Measurements from ENCODE around the gene C17orf100.
A peak's percentile ranks its signal among the peaks of the same experiment; 100 is the strongest.
"Not testable (repeated sequence)": the region's sequence is repeated elsewhere in the genome, so short reads cannot be mapped to it uniquely, and the experiment has no call there.

Gene C17orf100

DNA sequence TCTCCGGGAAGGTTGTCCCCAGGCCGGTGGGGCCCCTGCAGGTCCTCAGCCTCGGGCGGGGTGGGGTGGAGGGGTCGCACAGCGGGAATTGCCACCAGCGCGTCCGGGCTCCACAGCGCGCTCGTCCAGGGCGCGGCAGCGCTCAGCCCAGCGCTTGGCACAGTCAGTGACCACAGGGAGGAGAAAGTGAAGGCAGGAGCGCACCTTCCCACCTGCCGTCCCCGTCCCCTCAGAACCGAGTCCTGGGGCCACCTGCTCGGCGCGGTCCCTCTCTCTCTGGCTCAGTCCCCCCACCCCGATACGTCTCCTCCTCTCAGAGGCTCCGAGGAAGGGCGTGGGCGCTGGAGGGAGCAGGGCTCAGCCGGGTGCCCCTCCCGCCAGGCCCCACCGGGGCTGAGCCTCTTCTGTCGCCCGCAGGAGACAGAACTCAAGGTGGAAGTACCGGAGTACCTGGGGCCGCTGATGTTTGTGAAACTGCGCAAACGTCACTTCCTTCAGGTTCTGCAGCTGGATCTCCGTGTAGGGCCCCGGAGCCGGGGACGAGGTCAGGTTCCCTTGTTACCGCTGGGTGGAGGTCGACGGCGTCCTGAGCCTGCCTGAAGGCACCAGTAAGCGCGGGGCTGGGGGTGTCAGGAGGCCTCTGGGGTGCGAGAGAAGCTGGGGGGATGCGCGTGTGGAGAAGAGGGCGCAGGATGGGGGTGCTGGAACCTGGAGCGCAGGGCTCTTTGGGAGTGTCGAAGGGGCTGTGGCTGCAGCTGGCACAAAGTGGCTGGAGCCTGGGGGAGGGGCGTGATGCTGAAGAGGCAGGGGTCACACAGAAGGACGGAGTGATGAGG, 5.5 kb downstream of the C17orf100 start:
- not testable (repeated sequence) for H3K9me3 Mint-ChIP-seq, H3K27me3 Mint-ChIP-seq
- peak; percentile 84 for ATAC-seq
- peaks cover 11% of the 10 kb centered on the region for H3K36me3 Mint-ChIP-seq
- H3K4me1 Mint-ChIP-seq, result peaks cover 65% of the 10 kb centered on the region
- H3K27ac Mint-ChIP-seq, result peak overlapping the region; percentile 89
- H3K4me3 Mint-ChIP-seq, result peak overlapping the region; percentile 96

GRCh38 chr17:6657633-6658287, 6.2 kb downstream of the C17orf100 start:
- H3K4me3 Mint-ChIP-seq, result peak overlapping the region; percentile 96
- no peak for ATAC-seq
- peak overlapping the region; percentile 89 for H3K27ac Mint-ChIP-seq

GRCh38 chr17:6658411-6658810, 6.8 kb downstream of the C17orf100 start:
- H3K27ac Mint-ChIP-seq, result peak overlapping the region; percentile 89
- not testable (repeated sequence) for H3K9me3 Mint-ChIP-seq, ATAC-seq, H3K27me3 Mint-ChIP-seq
- peaks cover 13% of the 10 kb centered on the region for H3K36me3 Mint-ChIP-seq
- H3K4me1 Mint-ChIP-seq, result peaks cover 63% of the 10 kb centered on the region
- peak overlapping the region; percentile 13 for H3K4me3 Mint-ChIP-seq

More at GRCh38 chr17:6657633-6658287, 6.2 kb downstream of the C17orf100 start:
- H3K27me3 Mint-ChIP-seq, result no peaks in the 10 kb centered on the region
- H3K36me3 Mint-ChIP-seq, result peaks cover 13% of the 10 kb centered on the region
- H3K9me3 Mint-ChIP-seq, result no peaks in the 10 kb centered on the region
- peaks cover 68% of the 10 kb centered on the region for H3K4me1 Mint-ChIP-seq

- no peaks in the 10 kb centered on the region for H3K9me3 Mint-ChIP-seq
- no peak for ATAC-seq
- H3K27ac Mint-ChIP-seq, result peak overlapping the region; percentile 59
- H3K36me3 Mint-ChIP-seq, result peaks cover 10% of the 10 kb centered on the region
- H3K4me1 Mint-ChIP-seq, result peaks cover 52% of the 10 kb centered on the region
- no peaks in the 10 kb centered on the region for H3K27me3 Mint-ChIP-seq
- peak overlapping the region; percentile 59 for H3K4me3 Mint-ChIP-seq
These were observed 8.5 kb downstream of the C17orf100 start for GRCh38 chr17:6660101-6660500.

- H3K36me3 Mint-ChIP-seq, result peaks cover 10% of the 10 kb centered on the region
- no peaks in the 10 kb centered on the region for H3K9me3 Mint-ChIP-seq
- peak overlapping the region; percentile 59 for H3K27ac Mint-ChIP-seq
- H3K4me3 Mint-ChIP-seq, result peak overlapping the region; percentile 58
- ATAC-seq, result peak; percentile 94
- H3K27me3 Mint-ChIP-seq, result no peaks in the 10 kb centered on the region
- H3K4me1 Mint-ChIP-seq, result peaks cover 52% of the 10 kb centered on the region
These were observed 9.4 kb downstream of the C17orf100 start for GRCh38 chr17:6660805-6661463.

DNA sequence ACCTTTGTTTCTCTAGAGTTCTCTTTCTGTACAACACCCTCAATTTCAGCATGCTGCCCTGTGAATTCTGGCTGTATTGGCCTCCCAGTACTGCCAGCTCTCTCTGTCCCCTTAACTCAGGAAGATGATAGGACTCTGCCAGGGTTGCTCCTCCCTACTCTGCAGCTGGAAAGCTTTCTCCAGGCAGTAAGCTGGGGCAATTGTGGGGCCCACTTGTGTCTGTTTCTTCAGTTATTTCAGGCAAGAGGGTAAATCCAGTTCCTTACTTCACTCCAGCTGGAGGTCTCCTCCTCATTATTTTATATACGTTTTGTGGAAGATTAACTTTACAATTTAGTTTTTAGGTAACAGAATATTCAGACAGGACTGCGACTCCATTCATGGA, 9.9 kb downstream of the C17orf100 start:
- Mint-ChIP-seq H3K27me3 (no peaks in the 10 kb centered on the region), H3K36me3 (peaks cover 10% of the 10 kb centered on the region), H3K4me3 (peak overlapping the region; percentile 58), H3K27ac (peak overlapping the region; percentile 59), H3K4me1 (peaks cover 52% of the 10 kb centered on the region), H3K9me3 (no peaks in the 10 kb centered on the region)
- no peak for ATAC-seq

- not testable (repeated sequence) for ATAC-seq, H3K27me3 Mint-ChIP-seq, H3K4me3 Mint-ChIP-seq
These were observed 11.6 kb downstream of the C17orf100 start for GRCh38 chr17:6663200-6663599.

DNA sequence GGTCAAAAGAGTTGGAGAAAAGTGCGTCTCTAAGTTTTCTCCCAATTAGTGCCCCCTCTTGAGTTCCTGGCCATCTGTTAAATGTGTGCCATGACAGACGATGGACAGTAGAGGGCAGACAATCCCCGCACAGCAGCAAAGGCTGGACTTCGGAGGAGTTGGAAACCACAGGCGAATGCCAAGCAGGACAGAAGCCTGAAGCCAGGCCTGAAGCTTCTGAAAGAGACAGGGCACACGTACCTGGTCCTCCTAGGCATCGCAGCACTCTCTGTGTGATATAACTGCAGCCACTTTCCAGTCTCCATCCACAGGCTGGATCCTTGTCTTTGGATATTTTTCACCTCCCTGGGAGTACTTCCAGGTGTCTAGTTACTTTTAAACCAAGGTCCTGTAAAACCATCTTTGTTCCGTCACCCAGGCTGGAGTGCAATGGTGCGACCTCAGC, 14.5 kb downstream of the C17orf100 start:
- peaks cover 10% of the 10 kb centered on the region for H3K36me3 Mint-ChIP-seq
- no peaks in the 10 kb centered on the region for H3K27me3 Mint-ChIP-seq
- peak; percentile 70 for ATAC-seq
- no peaks in the 10 kb centered on the region for H3K9me3 Mint-ChIP-seq
- peaks cover 28% of the 10 kb centered on the region for H3K4me1 Mint-ChIP-seq
- no peak overlapping the region for H3K4me3 Mint-ChIP-seq
- H3K27ac Mint-ChIP-seq, result no peak overlapping the region

More at GRCh38 chr17:6663200-6663599, 11.6 kb downstream of the C17orf100 start:
- not testable (repeated sequence) for H3K9me3 Mint-ChIP-seq, H3K36me3 Mint-ChIP-seq, H3K27ac Mint-ChIP-seq
- peaks cover 47% of the 10 kb centered on the region for H3K4me1 Mint-ChIP-seq

- H3K4me3 Mint-ChIP-seq, result no peak overlapping the region
- H3K36me3 Mint-ChIP-seq, result peaks cover 14% of the 10 kb centered on the region
- H3K27ac Mint-ChIP-seq, result no peak overlapping the region
- ATAC-seq, result no peak
- H3K27me3 Mint-ChIP-seq, result no peaks in the 10 kb centered on the region
- H3K4me1 Mint-ChIP-seq, result peaks cover 23% of the 10 kb centered on the region
- H3K9me3 Mint-ChIP-seq, result no peaks in the 10 kb centered on the region
These were observed 15.0 kb downstream of the C17orf100 start for GRCh38 chr17:6666557-6666956.

- Mint-ChIP-seq H3K4me3 (no peak overlapping the region), H3K27ac (no peak overlapping the region), H3K36me3 (peaks cover 16% of the 10 kb centered on the region), H3K27me3 (no peaks in the 10 kb centered on the region), H3K4me1 (peaks cover 16% of the 10 kb centered on the region), H3K9me3 (no peaks in the 10 kb centered on the region)
- ATAC-seq, result peak; percentile 31
These were observed 16.0 kb downstream of the C17orf100 start for GRCh38 chr17:6667516-6667915.

GRCh38 chr17:6668219-6668618, 16.7 kb downstream of the C17orf100 start:
- no peak overlapping the region for H3K4me3 Mint-ChIP-seq
- no peak overlapping the region for H3K27ac Mint-ChIP-seq
- H3K4me1 Mint-ChIP-seq, result peaks cover 11% of the 10 kb centered on the region
- H3K9me3 Mint-ChIP-seq, result no peaks in the 10 kb centered on the region
- no peaks in the 10 kb centered on the region for H3K27me3 Mint-ChIP-seq
- no peak for ATAC-seq
- peaks cover 12% of the 10 kb centered on the region for H3K36me3 Mint-ChIP-seq

- Mint-ChIP-seq H3K4me3 (no peak overlapping the region), H3K27ac (no peak overlapping the region), H3K36me3 (peaks cover 12% of the 10 kb centered on the region), H3K4me1 (peaks cover 11% of the 10 kb centered on the region), H3K9me3 (no peaks in the 10 kb centered on the region), H3K27me3 (no peaks in the 10 kb centered on the region)
- no peak for ATAC-seq
These were observed 17.3 kb downstream of the C17orf100 start for GRCh38 chr17:6668727-6669425.

GRCh38 chr17:6669479-6670212, 18.1 kb downstream of the C17orf100 start:
- peaks cover 12% of the 10 kb centered on the region for H3K36me3 Mint-ChIP-seq
- peaks cover 11% of the 10 kb centered on the region for H3K4me1 Mint-ChIP-seq
- no peaks in the 10 kb centered on the region for H3K27me3 Mint-ChIP-seq
- no peak overlapping the region for H3K4me3 Mint-ChIP-seq
- no peaks in the 10 kb centered on the region for H3K9me3 Mint-ChIP-seq
- H3K27ac Mint-ChIP-seq, result no peak overlapping the region
- no peak for ATAC-seq

GRCh38 chr17:6670571-6670970, 19.0 kb downstream of the C17orf100 start:
- H3K27me3 Mint-ChIP-seq, result no peaks in the 10 kb centered on the region
- H3K9me3 Mint-ChIP-seq, result no peaks in the 10 kb centered on the region
- ATAC-seq, result no peak
- no peak overlapping the region for H3K4me3 Mint-ChIP-seq
- no peak overlapping the region for H3K27ac Mint-ChIP-seq
- peaks cover 17% of the 10 kb centered on the region for H3K36me3 Mint-ChIP-seq
- H3K4me1 Mint-ChIP-seq, result peaks cover 11% of the 10 kb centered on the region
